K562 (cell line): ENCODE results near the gene CENPX. TPM values are rescaled to one million over a fixed set of nuclear protein-coding genes. Genes with fewer than 3 reads are reported as not detected.

ENCODE experiments used
- ATAC-seq: fragments of 200-7000 bp; cut with Tn5 transposase; 3 replicates; pipeline ENCODE4 v1.9.1; 2020; ENCODE audit warnings: moderate library complexity
- BruUV-seq: library from RNA; stranded (reverse); fragments of 400-500 nt; replicated peaks from 2 replicates; lab custom pipeline; 2021; lab: Mats Ljungman, UMichigan
- CTCF ChIA-PET: fragments of 300-600 bp; formaldehyde crosslinking; extraction: SDS; loops from one replicate; lab custom pipeline; 2021; ENCODE audit warnings: low intra/inter-chr PET ratio; lab: Yijun Ruan, JAX
- POLR2A ChIA-PET: fragments of 300-600, 350-650 bp; sonication (Branson Sonifier 250); formaldehyde crosslinking; extraction: SDS; loops from one replicate; lab custom pipeline; 2021; ENCODE audit warnings: antibody characterized with exemption, inconsistent platforms; lab: Yijun Ruan, JAX
- DNase-seq, 4 experiments: peaks; one replicate each; pipeline versions ENCODE4 v3.0.0 to v3.0.0-alpha.2; 2011 to 2018; ENCODE audit warnings: low spot score in 3 of 4, mixed read lengths in 3 of 4; ENCODE audit errors: extremely low read depth in 1 of 4
- FAIRE-seq: peaks from 2 replicates; lab custom pipeline; 2011; peaks lifted over from hg19 to GRCh38; lab: Jason Lieb, UNC
- H2AFZ ChIP-seq: 2 replicates; pipeline ENCODE4 v1.6.0; 2011; ENCODE audit warnings: low read depth, low read length, control low read depth, inconsistent platforms
- H3K27ac ChIP-seq: fragments of 200-600 bp; 3 replicates; pipeline ENCODE4 v1.8.0; 2011; ENCODE audit warnings: low read depth, mild to moderate bottlenecking, control low read depth, inconsistent platforms, low read length, moderate library complexity, mixed read lengths; ENCODE audit errors: extremely low read depth
- H3K27me3 ChIP-seq, 2 experiments: fragments of 300-600 bp in 1 of 2; 2 replicates in 1 of 2; 3 replicates in 1 of 2; pipeline versions ENCODE4 v1.6.0 to v1.8.0; 2011; ENCODE audit warnings: inconsistent platforms in 2 of 2, low read length in 2 of 2, mild to moderate bottlenecking in 1 of 2, mixed read lengths in 1 of 2, moderate library complexity in 1 of 2; ENCODE audit not compliant: control insufficient read depth in 2 of 2, insufficient read depth in 2 of 2
- H3K36me3 ChIP-seq: fragments of 300-600 bp; 3 replicates; pipeline ENCODE4 v1.8.0; 2011; ENCODE audit warnings: mild to moderate bottlenecking, low read length, inconsistent platforms; ENCODE audit not compliant: control insufficient read depth, insufficient read depth
- H3K4me1 ChIP-seq, 2 experiments: fragments of 200-600 bp in 1 of 2; replicated peaks in 1 of 2; 2 replicates in 1 of 2; 3 replicates in 1 of 2; pipeline versions ENCODE4 v1.5.1 to v1.8.0; 2011; ENCODE audit warnings: inconsistent platforms in 2 of 2, low read length in 2 of 2, mild to moderate bottlenecking in 1 of 2, mixed read lengths in 1 of 2, moderate library complexity in 1 of 2; ENCODE audit not compliant: control insufficient read depth in 2 of 2, insufficient read depth in 2 of 2
- H3K4me2 ChIP-seq: 2 replicates; pipeline ENCODE4 v1.6.1; 2011; ENCODE audit warnings: low read length, control low read depth, inconsistent platforms, mixed read lengths; ENCODE audit not compliant: insufficient read depth
- H3K4me3 ChIP-seq: fragments of 200-600 bp; sonication (generic), shearing (Covaris generic); 2 replicates; pipeline ENCODE4 v1.5.1; 2016; ENCODE audit warnings: control low read depth, inconsistent platforms
- H3K79me2 ChIP-seq: fragments of 200-600 bp; 3 replicates; pipeline ENCODE4 v1.8.0; 2011; ENCODE audit warnings: low read length, inconsistent platforms; ENCODE audit not compliant: control insufficient read depth, insufficient read depth
- H3K9ac ChIP-seq, 2 experiments: 2 replicates each; pipeline versions ENCODE4 v1.6.0 to v1.6.1; 2011; ENCODE audit warnings: low read depth in 2 of 2, low read length in 2 of 2, control low read depth in 1 of 2, inconsistent platforms in 1 of 2, mild to moderate bottlenecking in 1 of 2, mixed read lengths in 1 of 2; ENCODE audit not compliant: insufficient read depth in 1 of 2
- H3K9me1 ChIP-seq: one replicate; pipeline ENCODE4 v1.6.0; 2011; ENCODE audit warnings: inconsistent platforms, mild to moderate bottlenecking, low read length, moderate library complexity; ENCODE audit not compliant: control insufficient read depth, insufficient read depth
- H3K9me3 ChIP-seq: replicated peaks from 2 replicates; pipeline ENCODE4 v1.5.1; 2011; ENCODE audit warnings: low read depth, low read length, inconsistent platforms; ENCODE audit not compliant: control insufficient read depth, insufficient read depth
- H4K20me1 ChIP-seq: replicated peaks from 2 replicates; pipeline ENCODE4 v1.6.1; 2011; ENCODE audit warnings: low read length, inconsistent platforms, mixed read lengths; ENCODE audit not compliant: control insufficient read depth, insufficient read depth
- FOXK1 ChIP-seq: sonication (generic); formaldehyde crosslinking; IDR thresholded peaks from 2 replicates; pipeline ENCODE4 v1.8.0; 2022; ENCODE audit warnings: missing genetic modification reagents, mild to moderate bottlenecking, borderline replicate concordance
- POLR2G ChIP-seq: fragments of 200-400 bp; formaldehyde crosslinking; IDR thresholded peaks from 2 replicates; pipeline ENCODE4 v1.6.1; 2017; ENCODE audit warnings: low read depth, mild to moderate bottlenecking, antibody characterized with exemption, low read length, moderate library complexity
- RBM14 ChIP-seq: fragments of 200-400 bp; formaldehyde crosslinking; IDR thresholded peaks from 2 replicates; pipeline ENCODE4 v1.6.1; 2018; ENCODE audit warnings: low read depth, mild to moderate bottlenecking, low read length, moderate library complexity, borderline replicate concordance; ENCODE audit not compliant: insufficient read depth
- TCFL5 ChIP-seq: fragments of 250-450 bp; sonication (Bioruptor Pico); conservative IDR thresholded peaks from 2 replicates; pipeline ENCODE4 v1.6.1; 2021; ENCODE audit warnings: mild to moderate bottlenecking, moderate library complexity, matching md5 sums
- ZFP30 ChIP-seq: fragments of 250-450 bp; sonication (Bioruptor Pico); IDR thresholded peaks from 2 replicates; pipeline ENCODE4 v1.8.0; 2022; ENCODE audit warnings: moderate library complexity, mild to moderate bottlenecking, inconsistent platforms, borderline replicate concordance
- ZNF24 ChIP-seq: fragments of 450-650 bp; IDR thresholded peaks from 2 replicates; pipeline ENCODE4 v1.6.1; 2016
- WGBS: fragments of 100-300 bp; shearing (Covaris generic); methylation state at CpG from one replicate; pipeline ENCODE4 v1.1.6; 2016; ENCODE audit warnings: low coverage, mixed read lengths; ENCODE audit not compliant: insufficient coverage; ENCODE audit errors: missing lambda C conversion rate; 5-methylcytosine and 5-hydroxymethylcytosine counted together
- in situ Hi-C: fragments of 300-500 bp; cut with MboI; formaldehyde crosslinking; loops from 4 replicates; pipeline ENCODE4 v1.15.0; 2018; ENCODE audit warnings: inconsistent platforms, mixed read lengths
- intact Hi-C: fragments of 100-400 bp; cut with micrococcal nuclease; formaldehyde crosslinking; loops from 2 replicates; pipeline ENCODE4 v1.14.2; 2022
- polyA plus RNA-seq, 8 experiments: library from polyadenylated mRNA; depleted of rRNA in 4 of 8; stranded (reverse) in 5 of 8; unstranded in 3 of 8; fragments of >200 nt; fragmentation: Nextera tagmentation in 2 of 8; fragmentation: Illumina TruSeq in 1 of 8; extraction: Ambion mirVana in 2 of 8; extraction: Trizol in 1 of 8; gene quantifications; 2 replicates each; pipeline versions ENCODE4 v1.2.1 to v1.2.3, GENCODE V29; 2011 to 2014; ENCODE audit warnings: inconsistent platforms in 1 of 8, missing spikeins in 1 of 8
- total RNA-seq, 7 experiments: library from RNA; depleted of rRNA in 6 of 7; stranded (reverse); fragments of >200 nt in 6 of 7; fragmentation: Illumina TruSeq in 2 of 7; extraction: Trizol in 2 of 7; gene quantifications; 2 replicates each; pipeline versions ENCODE4 v1.2.1 to v1.2.3, GENCODE V29; 2011 to 2021; ENCODE audit warnings: low replicate concordance in 1 of 7
- TF ChIP-seq, protein P1 (sequence below): sonication (generic); formaldehyde crosslinking; IDR thresholded peaks from 2 replicates; pipeline ENCODE4 v1.9.0; 2022; ENCODE audit warnings: mild to moderate bottlenecking, missing genetic modification reagents

CENPX gene
- total and polyA plus RNA-seq, 9 of the 15 experiments (the other 6 are each of a cell fraction or from before 2014, with no cell fraction given) = 32.7 to 352 (median 127) TPM

DNA sequence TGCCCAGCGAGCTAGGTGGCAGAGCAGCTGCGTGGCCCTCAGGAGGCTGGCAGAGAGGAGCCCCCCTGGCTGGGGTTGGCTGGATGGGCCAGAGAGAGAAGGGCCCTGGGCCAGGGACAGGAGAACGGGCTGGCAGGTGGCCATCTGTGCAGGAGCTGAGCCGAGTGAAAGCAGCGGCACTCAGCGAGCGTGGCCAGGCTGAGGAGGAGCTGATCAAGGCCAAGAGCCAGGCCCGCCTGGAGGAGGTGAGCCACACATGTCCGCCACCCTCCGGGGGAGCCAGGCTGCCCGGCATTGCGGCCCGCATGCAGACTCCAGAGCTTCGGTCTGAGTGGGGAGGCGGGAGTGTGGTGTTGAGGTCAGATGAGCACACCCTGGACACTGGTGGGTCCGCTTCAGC lies 6.7 kb upstream of the CENPX start:
- TF ChIP-seq ZFP30 (CRISPR knock-in tag) (no peak), POLR2G (0 out of 2 replicates have a peak, but pooled peaks have one; percentile 25), ZNF24 (no peak), TCFL5 (CRISPR knock-in tag) (no peak), RBM14 (0 out of 2 replicates have a peak, but pooled peaks have one; percentile 49), FOXK1 (CRISPR knock-in tag) (no peak)
- TF ChIP-seq, protein P1, sequence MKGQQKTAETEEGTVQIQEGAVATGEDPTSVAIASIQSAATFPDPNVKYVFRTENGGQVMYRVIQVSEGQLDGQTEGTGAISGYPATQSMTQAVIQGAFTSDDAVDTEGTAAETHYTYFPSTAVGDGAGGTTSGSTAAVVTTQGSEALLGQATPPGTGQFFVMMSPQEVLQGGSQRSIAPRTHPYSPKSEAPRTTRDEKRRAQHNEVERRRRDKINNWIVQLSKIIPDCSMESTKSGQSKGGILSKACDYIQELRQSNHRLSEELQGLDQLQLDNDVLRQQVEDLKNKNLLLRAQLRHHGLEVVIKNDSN (CRISPR knock-in tag) = peak; percentile 30; the same call in 1 of the 2 replicates
- ChIA-PET POLR2A (interaction anchor here (0.6 to 2.0 kb wide), 2 partner anchors 8 to 113 kb away, joined by 3 to 6 read pairs; partner anchors contain the start of gene DCXR), CTCF (interaction anchor here (2.4 kb wide), 1 partner anchor 124 kb away, joined by 27 read pairs; no protein-coding TSS in a partner anchor)
- Histone ChIP-seq H3K4me2 (no peak overlapping the region), H3K4me3 (no peak overlapping the region), H3K9me3 (no peaks in the 10 kb centered on the region), H3K4me1 (peaks cover 8 to 89% of the 10 kb centered on the region in 2 experiments), H3K79me2 (peaks cover 19% of the 10 kb centered on the region), H3K27ac (no peak overlapping the region), H3K9me1 (no peaks in the 10 kb centered on the region), H3K9ac (peak overlapping the region in 1 of 2 experiments; percentile 55; a peak in 2 of 4 replicates), H4K20me1 (no peaks in the 10 kb centered on the region), H2AFZ (no peak overlapping the region), H3K27me3 (no peaks in the 10 kb centered on the region), H3K36me3 (peaks cover 16% of the 10 kb centered on the region; the same call in 1 of the 3 replicates)
- in situ Hi-C loops = no loop called here
- intact Hi-C loops = no loop called here
- no peak for ATAC-seq
- no peak for FAIRE-seq
- no TSS peak for BruUV-seq
- 90% methylated on average over 16 of the region's 16 CpGs for WGBS
- DNase-seq = no peak
